Nucleus accumbens (tissue), 56 donors: Measurements from ENCODE around the gene DNM3.

ENCODE experiments used
- DNase-seq, 56 donors: peaks; one replicate each; lab custom pipeline; 2025; lab: John Stamatoyannopoulos, UW

DNM3 gene

DNA sequence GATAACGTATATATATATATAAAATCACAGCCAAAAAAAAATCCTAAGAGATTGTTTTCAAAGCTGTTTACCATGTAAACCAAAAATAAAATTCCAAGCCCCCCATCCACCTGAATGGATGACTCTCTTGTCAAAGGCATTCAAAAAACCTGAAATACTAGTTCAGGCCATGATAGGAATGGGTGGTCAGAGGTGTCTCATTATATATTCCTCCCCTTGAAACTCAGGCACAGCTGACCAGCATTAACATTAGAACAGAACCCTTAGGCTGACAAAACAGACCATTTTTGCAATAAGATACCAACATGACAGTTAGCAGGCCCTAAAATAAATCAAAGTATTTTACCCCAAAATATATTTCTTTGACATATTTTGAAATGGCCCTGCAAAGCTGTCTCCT, 122.5 kb downstream of the DNM3 start:
- DNase-seq, result no peak

DNA sequence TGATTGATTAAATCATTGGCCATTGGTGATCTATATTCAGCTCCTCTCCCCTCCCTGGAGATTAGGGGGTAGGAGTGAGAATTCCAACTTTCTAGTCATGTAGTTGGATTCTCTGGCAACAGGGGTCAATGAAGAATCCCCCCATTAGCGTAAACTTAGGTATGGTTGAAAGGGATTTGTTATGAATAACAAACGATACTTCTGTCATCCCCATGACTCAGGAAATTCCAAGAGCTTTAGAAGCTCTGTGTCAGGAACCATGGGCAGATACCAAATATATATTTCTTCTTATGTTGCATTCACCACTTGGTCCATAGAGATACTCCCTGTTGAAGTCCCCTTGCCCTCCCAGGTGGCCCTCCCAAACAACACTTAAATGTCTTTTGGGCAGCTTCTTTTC, 124.5 kb downstream of the DNM3 start:
- DNase-seq, result no peak

DNA sequence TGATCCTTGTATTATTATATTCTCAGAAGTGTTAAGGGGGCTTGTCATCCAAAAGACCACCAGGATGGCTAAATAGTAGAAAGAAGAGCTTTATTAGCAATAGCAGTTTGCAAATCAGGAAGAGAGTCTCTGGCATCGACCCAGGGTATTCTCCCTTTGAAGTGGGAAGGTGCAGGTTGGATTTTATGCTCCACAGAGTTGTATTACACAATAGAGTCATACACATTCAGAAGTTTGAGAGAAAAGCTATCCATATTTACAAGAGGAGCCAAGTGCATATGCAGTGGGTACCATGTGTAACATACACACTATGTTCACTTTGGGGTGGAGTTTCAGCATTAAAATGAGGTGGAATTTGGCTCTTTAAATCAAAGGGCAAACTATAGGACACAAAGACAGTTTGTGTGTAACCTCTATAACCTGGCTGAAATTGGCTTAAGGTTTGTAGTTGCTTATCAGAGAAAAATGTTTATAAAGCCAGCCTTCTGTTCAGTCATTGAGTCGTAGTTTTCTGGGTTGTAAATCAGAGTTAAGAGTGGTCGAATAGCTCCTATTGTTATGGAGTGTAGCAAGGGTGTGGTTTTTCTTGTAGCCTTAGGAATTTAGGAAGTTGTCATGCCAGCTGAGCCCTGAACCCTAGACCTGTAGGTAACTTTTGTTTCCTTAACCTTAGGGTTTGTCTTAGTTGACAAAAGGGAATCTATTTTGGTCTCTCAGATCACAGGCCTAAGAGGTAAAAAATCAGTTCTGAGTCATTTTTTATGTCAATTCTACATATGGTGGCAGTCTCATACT, 125.3 kb downstream of the DNM3 start:
- no peak for DNase-seq

DNA sequence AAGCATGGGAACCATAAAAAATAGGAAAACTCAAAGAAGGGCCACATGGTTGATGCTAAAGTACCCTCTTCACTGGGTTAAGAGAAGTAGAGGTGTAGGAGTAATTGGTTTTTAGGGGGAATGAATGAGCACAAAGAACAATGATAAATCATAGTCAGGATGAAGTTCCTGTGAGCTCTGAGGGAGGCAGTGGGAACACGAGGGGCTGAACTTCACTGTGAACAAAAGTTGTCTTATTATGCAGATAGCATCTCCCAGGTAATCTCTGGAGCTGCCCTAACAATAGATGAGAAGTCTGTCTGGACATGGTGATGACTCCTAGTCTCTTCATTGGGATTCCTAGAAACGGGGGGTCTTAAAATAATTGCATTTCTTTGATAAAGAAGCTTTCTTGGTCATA, 127.9 kb downstream of the DNM3 start:
- no peak for DNase-seq

DNA sequence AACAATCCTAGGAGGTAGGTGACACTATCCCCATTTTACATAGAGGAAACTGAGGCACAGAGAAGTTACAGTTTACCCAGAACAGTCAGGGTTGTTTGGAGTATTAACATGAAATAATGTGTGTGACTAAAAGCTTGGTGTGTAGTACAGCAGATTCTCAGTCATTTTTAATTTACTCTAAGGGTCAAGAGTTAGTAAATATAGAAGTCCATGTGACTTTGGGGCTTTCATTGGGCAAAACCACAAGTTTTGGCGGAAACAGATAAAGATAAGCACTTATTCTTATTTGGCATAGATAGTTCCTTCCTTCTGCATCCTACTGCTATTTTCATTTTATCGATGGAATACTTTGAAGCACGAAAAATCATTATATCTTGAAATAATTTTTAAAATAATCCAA, 128.5 kb downstream of the DNM3 start:
- no peak for DNase-seq

DNA sequence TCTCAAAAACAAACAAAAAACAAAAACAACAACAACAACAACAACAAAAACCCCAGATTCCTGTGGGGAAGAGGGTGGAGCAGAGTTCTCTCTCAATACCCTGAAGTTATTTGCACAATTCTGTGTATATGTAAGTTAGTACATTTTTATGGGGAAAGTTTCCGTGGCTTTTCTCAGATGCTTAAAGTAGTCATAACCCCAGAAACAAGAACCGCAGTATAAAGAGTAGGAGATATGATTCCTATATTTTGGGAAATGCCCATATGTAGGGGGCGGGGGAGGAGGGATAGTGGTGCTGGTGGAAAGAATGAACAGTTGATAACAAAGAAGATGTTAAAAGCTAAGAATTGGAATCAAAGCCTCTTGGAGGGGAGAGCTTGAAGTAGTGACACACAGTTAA, 131.5 kb downstream of the DNM3 start:
- no peak for DNase-seq

DNA sequence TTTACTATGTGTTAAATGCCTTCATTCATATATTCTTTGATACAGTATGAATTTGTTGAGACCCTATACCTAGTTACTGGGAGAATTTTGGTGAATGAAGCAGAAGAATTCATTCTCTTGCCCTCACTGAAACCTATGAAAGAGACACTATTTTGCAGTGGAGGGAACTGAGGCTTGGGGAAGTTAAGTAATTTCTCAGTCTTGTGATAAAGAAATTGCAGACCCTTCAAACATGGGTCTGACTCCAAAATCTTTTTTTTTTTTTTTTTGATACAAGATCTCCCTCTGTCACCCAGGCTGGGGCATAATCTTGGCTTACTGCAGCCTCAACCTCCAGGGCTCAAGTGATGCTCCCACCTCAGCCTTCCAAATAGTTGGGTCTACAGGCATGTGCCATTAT, 132.1 kb downstream of the DNM3 start:
- DNase-seq, result no peak

DNA sequence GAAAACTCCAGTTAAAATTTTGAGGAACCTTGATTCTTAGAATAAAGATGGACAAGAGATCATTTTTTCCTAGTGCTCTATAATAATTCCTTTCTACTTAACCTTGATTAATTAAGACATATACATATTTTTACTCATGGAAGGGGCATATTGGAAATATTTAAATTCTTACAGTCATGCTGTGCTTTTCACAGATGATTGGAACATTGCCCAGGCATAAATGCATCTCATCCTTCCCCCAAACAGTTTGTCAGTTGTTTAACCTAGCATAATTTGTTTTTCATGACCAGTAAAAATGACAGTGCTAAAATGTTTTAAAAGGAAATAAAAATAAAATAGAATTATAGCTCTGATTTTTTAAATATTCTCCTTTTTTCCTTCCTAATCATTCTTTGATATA, 140.0 kb downstream of the DNM3 start:
- DNase-seq, result no peak

DNA sequence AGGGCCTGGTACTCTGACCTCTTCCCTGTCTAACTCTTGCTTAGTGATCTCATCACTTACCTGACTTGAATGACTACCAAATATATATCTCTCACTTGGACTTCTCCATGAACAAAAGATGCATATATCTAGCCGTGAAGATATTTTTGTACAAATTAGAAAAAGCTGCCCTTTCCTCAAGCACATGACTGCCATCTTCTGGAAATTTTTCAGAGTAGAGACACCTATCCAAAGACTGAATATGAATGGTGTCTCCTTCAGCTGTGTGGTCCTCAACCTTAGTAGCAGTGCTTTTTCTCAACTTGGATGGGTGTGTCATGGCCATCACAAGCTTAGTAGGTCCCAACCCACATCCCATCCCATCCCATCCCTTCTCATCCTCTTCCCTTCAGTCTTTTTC, 142.3 kb downstream of the DNM3 start:
- no peak for DNase-seq

DNA sequence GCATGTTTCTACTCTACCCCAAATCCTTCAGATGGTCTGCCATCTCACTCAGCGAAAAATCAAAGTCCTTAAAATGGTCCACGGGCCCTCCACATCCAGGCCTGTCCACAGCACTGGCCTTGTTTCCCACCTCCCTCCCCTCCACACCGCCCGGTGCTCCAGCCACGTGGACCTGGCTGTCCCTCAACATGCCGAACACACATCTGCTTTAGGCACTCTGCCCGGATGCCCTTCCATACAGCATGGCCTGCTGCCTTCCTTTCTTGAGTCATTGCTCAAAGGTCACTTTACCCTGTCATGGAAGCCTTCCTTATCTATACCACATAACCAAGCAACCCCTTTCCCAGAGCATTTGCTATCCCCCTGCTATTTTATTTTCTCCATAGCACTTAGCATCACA, 143.0 kb downstream of the DNM3 start:
- DNase-seq, result peak in 32 of 56 donors; percentile 1 to 65 (median 22)

DNA sequence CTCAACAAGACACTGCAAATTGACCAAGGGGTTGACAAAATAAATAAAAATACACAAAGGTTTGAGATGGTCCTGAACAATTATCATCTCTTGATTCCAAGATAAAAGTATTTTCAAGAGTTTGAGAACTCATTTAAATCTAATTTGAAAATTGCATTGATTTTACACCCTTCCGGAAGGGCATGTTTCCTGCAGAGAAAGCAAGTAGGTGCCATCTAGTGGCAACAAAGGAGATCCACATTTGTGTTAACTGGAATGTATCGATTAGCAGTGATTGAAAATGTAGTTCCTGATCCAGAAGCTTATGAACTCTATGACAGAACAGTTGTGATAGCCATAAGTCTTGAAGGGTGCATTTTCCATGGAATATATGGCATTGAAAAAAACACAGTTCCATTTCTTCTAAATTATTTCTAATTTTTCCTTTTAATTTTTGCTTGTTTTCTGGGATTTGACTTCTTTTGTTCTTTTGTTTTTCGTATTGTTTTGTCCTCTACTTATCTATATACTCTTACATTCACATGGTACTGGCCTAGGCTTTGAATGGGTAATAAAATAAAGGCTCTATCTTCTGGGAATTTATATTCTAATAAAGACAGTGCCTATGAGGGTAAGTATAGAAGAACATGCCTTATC, 143.7 kb downstream of the DNM3 start:
- DNase-seq, result peak in 4 of 56 donors; percentile 1 to 4 (median 2)

DNA sequence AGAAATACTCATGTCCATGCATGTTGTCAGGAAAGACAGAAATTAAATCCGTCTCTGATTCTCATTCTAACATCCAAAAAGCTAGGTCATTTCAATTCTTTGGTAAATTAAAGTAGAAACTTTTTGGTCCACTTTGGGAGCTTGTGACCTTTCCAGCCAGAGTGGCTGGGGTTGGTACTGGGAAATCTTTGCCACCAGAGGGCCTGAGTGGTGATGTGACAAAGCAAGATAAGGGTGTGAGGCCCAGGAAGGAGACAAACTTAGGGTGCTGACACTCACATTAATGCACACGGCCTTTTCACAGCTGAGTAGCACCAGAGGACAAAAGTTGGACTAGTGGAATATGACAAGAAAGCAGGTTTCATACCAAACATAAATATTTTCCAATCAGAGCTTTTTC, 144.3 kb downstream of the DNM3 start:
- DNase-seq, result peak in 23 of 56 donors; percentile 2 to 41 (median 11)

DNA sequence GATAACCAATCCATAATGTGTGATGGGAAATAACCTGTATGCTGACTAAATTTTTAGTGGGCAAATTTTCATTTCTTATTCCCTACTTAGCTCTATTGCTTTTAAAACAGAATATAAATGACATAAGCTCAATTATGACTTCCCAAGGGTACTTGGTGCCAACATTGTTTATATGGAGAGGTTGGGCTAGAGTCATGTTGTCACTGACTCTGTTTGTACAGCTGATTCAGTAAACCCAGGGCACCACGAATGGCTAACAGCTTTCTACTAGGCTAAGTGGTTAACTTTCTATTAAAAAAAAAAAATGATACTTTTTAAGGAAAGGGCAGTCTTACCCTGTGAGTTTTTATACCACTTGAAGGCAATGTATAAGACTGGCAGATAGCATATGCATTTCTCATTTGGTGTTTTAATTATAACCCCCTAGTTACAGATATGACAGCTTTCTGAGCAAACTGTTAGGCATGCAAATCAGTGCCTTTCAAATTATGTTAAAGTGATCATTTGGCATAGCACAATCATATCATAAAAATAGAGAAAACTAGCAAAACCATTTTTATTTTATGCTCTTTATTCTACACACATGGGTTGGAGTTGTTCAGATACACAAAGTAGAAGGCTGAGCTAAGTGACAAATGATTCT, 147.1 kb downstream of the DNM3 start:
- no peak for DNase-seq

DNA sequence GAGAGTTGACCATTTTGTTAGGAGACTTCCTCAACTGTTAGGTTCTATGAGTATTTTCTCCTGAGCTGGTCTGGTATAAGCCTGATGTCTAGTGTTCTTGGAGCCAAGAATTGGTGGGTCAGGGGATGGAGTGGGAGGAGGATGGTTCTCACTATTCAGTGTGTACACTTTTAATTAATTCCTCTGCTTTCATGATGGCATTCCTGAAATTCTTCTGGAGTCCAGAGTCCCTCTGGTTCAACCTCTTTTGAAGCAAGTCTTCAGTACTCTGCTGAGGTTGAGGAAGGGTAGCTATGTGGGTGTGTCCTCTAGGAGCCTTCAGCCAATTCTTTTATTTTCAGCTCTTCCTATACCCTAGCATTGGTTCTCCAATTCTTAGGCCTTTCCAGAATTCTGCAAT, 149.1 kb downstream of the DNM3 start:
- no peak for DNase-seq

DNA sequence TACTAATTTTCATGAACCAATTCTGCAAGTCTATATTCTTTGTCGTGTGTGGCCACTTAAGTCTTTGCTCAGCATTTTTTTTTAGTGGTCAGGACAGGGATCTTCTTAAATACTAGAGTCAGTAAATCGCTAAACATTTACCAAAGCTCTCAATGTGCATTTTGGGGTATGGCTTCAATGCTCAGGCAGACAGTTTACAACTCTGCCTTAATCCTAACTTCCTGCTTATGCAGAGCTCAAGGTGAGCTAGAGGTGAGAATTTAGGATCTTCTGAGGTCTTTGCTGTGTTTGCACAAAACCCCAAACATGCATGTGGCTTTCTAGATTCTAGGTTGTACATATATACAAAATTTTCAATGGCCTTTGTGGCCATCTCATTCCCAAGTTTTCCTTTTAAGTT, 153.0 kb downstream of the DNM3 start:
- DNase-seq, result no peak

DNA sequence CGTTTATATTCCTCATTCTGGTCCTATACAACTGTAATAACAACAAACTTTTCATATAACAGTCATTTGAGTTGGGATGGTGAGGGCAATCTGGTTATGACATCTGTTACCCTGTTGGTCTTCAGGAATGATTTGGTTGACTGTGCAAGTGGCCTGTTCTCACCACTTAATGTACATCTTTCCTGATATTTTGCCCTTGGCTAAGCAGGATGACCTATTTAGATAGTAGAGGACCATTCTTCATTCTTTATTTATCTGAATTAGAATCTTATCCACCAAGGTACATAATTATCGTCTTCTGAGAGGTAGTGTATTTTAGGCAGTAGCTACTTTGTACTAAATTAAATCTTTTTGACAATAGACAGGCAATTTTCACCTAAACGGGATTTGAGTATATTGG, 154.3 kb downstream of the DNM3 start:
- no peak for DNase-seq

DNA sequence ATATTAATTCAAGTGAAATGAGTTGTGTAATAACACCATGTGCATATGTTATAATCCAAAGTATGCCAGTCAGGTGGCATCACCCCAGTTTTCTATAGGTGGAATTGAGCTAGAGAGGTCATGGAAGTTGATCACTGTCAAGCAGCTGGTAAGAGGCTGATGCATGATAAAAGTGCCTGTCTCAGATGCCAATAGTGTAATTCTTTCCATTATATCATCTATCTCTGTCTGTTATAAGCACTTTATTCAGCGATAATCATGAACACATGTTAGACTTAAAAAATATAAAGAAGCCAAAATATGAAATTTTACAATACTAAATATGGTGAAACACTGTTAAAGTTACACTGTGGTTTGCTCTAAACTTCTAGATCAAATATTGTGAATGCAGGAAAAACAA, 156.6 kb downstream of the DNM3 start:
- DNase-seq, result no peak

DNA sequence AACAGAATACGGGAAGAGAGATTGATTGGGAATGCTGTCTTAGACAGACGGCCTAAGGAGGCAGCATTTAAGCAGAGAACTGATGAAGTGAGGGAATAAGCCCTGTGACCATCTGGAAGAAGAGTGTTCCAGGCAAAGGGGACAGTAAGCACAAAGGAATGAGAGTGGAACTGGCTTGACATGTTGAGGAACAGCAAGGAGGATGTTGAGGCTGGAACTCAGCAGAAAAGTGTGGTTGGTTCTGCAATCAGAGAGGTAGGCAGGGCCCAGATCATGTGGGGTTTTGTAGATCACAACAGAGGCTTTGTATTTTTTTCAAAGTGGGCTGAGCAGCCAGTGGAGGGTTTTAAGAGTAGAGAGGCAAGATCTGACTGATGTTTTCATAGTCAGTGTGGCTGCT, 157.4 kb downstream of the DNM3 start:
- no peak for DNase-seq

DNA sequence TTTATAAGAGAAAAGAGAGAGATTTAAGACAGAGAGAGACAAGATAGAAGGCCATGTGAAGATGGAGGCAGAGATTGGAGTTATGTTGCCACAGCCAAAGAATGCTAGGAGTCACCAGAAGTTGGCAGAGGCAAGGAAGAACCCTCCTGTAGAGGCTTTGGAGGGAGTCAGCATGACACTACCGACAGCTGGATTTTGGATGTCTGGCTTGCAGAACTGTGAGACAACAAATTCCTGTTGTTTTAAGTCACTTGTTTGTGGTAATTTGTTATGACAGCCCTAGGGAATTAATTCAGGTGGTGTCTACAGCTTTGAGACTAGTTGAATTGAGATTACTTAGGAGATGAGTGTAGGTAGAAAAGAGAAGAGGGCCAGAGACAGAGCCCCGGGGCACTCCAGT, 158.5 kb downstream of the DNM3 start:
- no peak for DNase-seq

DNA sequence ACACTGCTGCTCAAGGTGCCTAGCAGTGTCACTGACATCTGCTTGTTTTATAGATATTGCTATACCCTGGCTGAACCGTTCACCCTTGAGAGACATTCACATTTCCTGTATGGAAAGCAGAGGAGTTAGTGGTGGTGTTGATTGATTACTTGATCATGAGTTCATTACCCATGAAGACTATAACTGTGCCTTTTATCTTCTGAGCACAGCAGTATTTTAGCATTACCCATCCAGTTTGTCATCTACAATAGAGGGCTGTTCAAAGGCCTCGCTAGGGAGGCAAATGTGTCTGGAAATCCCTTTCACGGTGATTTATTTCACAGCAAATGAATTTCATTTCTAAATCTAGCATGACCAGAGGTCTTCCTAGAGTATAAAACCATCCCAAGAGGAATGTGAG, 160.0 kb downstream of the DNM3 start:
- DNase-seq, result no peak

DNA sequence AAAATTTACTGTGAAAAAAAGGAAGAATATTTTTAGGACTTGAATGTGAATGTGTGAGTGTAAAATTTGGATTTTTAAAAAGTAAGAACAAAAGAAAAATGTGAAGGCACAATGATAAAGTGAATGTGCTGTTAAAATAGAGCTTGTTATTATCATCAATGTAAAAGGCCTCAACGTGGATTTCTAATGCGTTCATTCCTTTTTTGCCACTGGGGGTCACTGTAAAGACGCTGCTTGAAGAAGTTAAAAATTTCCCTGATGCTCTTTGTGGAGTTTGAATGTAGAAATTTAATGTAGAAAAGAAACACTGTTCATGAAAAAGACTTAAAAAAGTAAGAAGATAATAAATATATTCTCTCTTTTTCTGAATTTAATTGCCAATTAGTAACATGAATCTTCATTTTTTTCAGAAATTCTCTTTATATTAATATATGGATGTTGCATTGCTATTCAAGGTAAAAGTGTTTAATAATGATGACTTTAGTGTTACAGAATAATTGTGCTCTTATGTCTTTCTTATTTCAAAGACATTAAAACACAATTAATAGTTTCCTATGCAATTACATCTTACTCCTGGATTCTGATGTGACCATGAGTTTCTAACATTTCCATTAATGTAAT, 161.5 kb downstream of the DNM3 start:
- DNase-seq, result peak in 19 of 56 donors; percentile 1 to 59 (median 5)
